ENCODE results near the gene ACADM.
A peak's percentile ranks its signal among the peaks of the same experiment; 100 is the strongest.

The ACADM gene

GRCh38 chr1:75725861-75726361 is 1.4 kb downstream of the ACADM start:
- H3K79me2 ChIP-seq (ENCODE audit: control insufficient read depth, insufficient read depth, low read length) = peaks cover 14% of the 10 kb centered on the region
- no peak overlapping the region for H2BK15ac ChIP-seq (replicated peaks; ENCODE audit: low read depth)
- H3K9ac ChIP-seq (ENCODE audit: low read length) = peak overlapping the region; percentile 14
- H4K8ac ChIP-seq (ENCODE audit: low read depth, low read length) = peak overlapping the region; percentile 86
- no peak overlapping the region for H3K27ac ChIP-seq (ENCODE audit: low read depth, low read length)
- H2BK120ac ChIP-seq (ENCODE audit: low read depth, low read length) = no peak overlapping the region
- DNase-seq = peak; percentile 5
- no peaks in the 10 kb centered on the region for H3K4me1 ChIP-seq (ENCODE audit: control insufficient read depth, low read depth, low read length)
- H3K27me3 ChIP-seq (ENCODE audit: insufficient read depth, low read length, poor library complexity) = no peaks in the 10 kb centered on the region
- H3K4me3 ChIP-seq (ENCODE audit: low read length) = no peak overlapping the region
- peaks cover 7% of the 10 kb centered on the region for H3K79me1 ChIP-seq (ENCODE audit: low read length)
- no peak overlapping the region for H3K23ac ChIP-seq (ENCODE audit: low read length)
- no peak overlapping the region for H3K4me2 ChIP-seq (ENCODE audit: low read length)
- H3K56ac ChIP-seq (ENCODE audit: low read length) = peak overlapping the region; percentile 25
- no peak overlapping the region for H2BK5ac ChIP-seq (ENCODE audit: low read length)
- H3K18ac ChIP-seq (ENCODE audit: low read length) = no peak overlapping the region
- no peaks in the 10 kb centered on the region for H3K36me3 ChIP-seq (ENCODE audit: control insufficient read depth, insufficient read depth, low read length)
- no peak overlapping the region for H4K5ac ChIP-seq (ENCODE audit: low read length)
- no peak overlapping the region for H3K4ac ChIP-seq (ENCODE audit: low read depth, low read length)
- WGBS (ENCODE audit: extremely low coverage, insufficient coverage, low lambda C conversion rate) = no CpG with 5 or more reads among the region's 11 CpGs
- no peak overlapping the region for H2AK5ac ChIP-seq (ENCODE audit: low read length)

- H3K4me3 ChIP-seq (ENCODE audit: low read length) = no peak overlapping the region
- H3K4me1 ChIP-seq (ENCODE audit: control insufficient read depth, low read depth, low read length) = no peaks in the 10 kb centered on the region
- H3K4ac ChIP-seq (ENCODE audit: low read depth, low read length) = no peak overlapping the region
- no peak overlapping the region for H2BK120ac ChIP-seq (ENCODE audit: low read depth, low read length)
- H3K9ac ChIP-seq (ENCODE audit: low read length) = no peak overlapping the region
- H3K27me3 ChIP-seq (ENCODE audit: insufficient read depth, low read length, poor library complexity) = no peaks in the 10 kb centered on the region
- H3K79me1 ChIP-seq (ENCODE audit: low read length) = peaks cover 7% of the 10 kb centered on the region
- WGBS (ENCODE audit: extremely low coverage, insufficient coverage, low lambda C conversion rate) = no CpG with 5 or more reads among the region's 3 CpGs
- H3K56ac ChIP-seq (ENCODE audit: low read length) = no peak overlapping the region
- peaks cover 14% of the 10 kb centered on the region for H3K79me2 ChIP-seq (ENCODE audit: control insufficient read depth, insufficient read depth, low read length)
- H3K23ac ChIP-seq (ENCODE audit: low read length) = no peak overlapping the region
- no peak overlapping the region for H2BK5ac ChIP-seq (ENCODE audit: low read length)
- H4K5ac ChIP-seq (ENCODE audit: low read length) = no peak overlapping the region
- H3K4me2 ChIP-seq (ENCODE audit: low read length) = no peak overlapping the region
- H2BK15ac ChIP-seq (replicated peaks; ENCODE audit: low read depth) = no peak overlapping the region
- H3K27ac ChIP-seq (ENCODE audit: low read depth, low read length) = no peak overlapping the region
- DNase-seq = no peak
- no peak overlapping the region for H3K18ac ChIP-seq (ENCODE audit: low read length)
- no peak overlapping the region for H4K8ac ChIP-seq (ENCODE audit: low read depth, low read length)
- no peak overlapping the region for H2AK5ac ChIP-seq (ENCODE audit: low read length)
- H3K36me3 ChIP-seq (ENCODE audit: control insufficient read depth, insufficient read depth, low read length) = no peaks in the 10 kb centered on the region
Measured at GRCh38 chr1:75727571-75727970, 3.1 kb downstream of the ACADM start.

- Histone ChIP-seq H3K27ac (ENCODE audit: low read depth, low read length) (no peak overlapping the region), H3K18ac (ENCODE audit: low read length) (no peak overlapping the region), H3K23ac (ENCODE audit: low read length) (no peak overlapping the region), H3K4me1 (ENCODE audit: control insufficient read depth, low read depth, low read length) (no peaks in the 10 kb centered on the region), H2BK15ac (replicated peaks; ENCODE audit: low read depth) (no peak overlapping the region), H3K79me2 (ENCODE audit: control insufficient read depth, insufficient read depth, low read length) (peaks cover 14% of the 10 kb centered on the region), H3K4ac (ENCODE audit: low read depth, low read length) (no peak overlapping the region), H3K4me2 (ENCODE audit: low read length) (no peak overlapping the region), H2AK5ac (ENCODE audit: low read length) (no peak overlapping the region), H4K8ac (ENCODE audit: low read depth, low read length) (peak overlapping the region; percentile 28), H3K56ac (ENCODE audit: low read length) (no peak overlapping the region), H3K9ac (ENCODE audit: low read length) (no peak overlapping the region), H3K36me3 (ENCODE audit: control insufficient read depth, insufficient read depth, low read length) (no peaks in the 10 kb centered on the region), H3K79me1 (ENCODE audit: low read length) (peaks cover 7% of the 10 kb centered on the region), H4K5ac (ENCODE audit: low read length) (no peak overlapping the region), H2BK5ac (ENCODE audit: low read length) (no peak overlapping the region), H2BK120ac (ENCODE audit: low read depth, low read length) (no peak overlapping the region), H3K4me3 (ENCODE audit: low read length) (no peak overlapping the region), H3K27me3 (ENCODE audit: insufficient read depth, low read length, poor library complexity) (no peaks in the 10 kb centered on the region)
- DNase-seq = no peak
- WGBS (ENCODE audit: extremely low coverage, insufficient coverage, low lambda C conversion rate) = no CpG with 5 or more reads among the region's 2 CpGs
Measured at GRCh38 chr1:75730432-75730831, 5.9 kb downstream of the ACADM start.

- H3K36me3 ChIP-seq (ENCODE audit: control insufficient read depth, insufficient read depth, low read length) = no peaks in the 10 kb centered on the region
- no peak overlapping the region for H2BK15ac ChIP-seq (replicated peaks; ENCODE audit: low read depth)
- no peak overlapping the region for H2AK5ac ChIP-seq (ENCODE audit: low read length)
- H3K4me2 ChIP-seq (ENCODE audit: low read length) = no peak overlapping the region
- no CpG with 5 or more reads among the region's 4 CpGs for WGBS (ENCODE audit: extremely low coverage, insufficient coverage, low lambda C conversion rate)
- no peak overlapping the region for H4K8ac ChIP-seq (ENCODE audit: low read depth, low read length)
- no peak overlapping the region for H2BK120ac ChIP-seq (ENCODE audit: low read depth, low read length)
- H3K23ac ChIP-seq (ENCODE audit: low read length) = no peak overlapping the region
- no peaks in the 10 kb centered on the region for H3K27me3 ChIP-seq (ENCODE audit: insufficient read depth, low read length, poor library complexity)
- H3K27ac ChIP-seq (ENCODE audit: low read depth, low read length) = no peak overlapping the region
- no peak overlapping the region for H3K56ac ChIP-seq (ENCODE audit: low read length)
- no peak overlapping the region for H3K4me3 ChIP-seq (ENCODE audit: low read length)
- H3K79me2 ChIP-seq (ENCODE audit: control insufficient read depth, insufficient read depth, low read length) = peaks cover 4% of the 10 kb centered on the region
- peaks cover 4% of the 10 kb centered on the region for H3K79me1 ChIP-seq (ENCODE audit: low read length)
- no peak overlapping the region for H4K5ac ChIP-seq (ENCODE audit: low read length)
- H3K18ac ChIP-seq (ENCODE audit: low read length) = no peak overlapping the region
- no peaks in the 10 kb centered on the region for H3K4me1 ChIP-seq (ENCODE audit: control insufficient read depth, low read depth, low read length)
- no peak overlapping the region for H3K4ac ChIP-seq (ENCODE audit: low read depth, low read length)
- H2BK5ac ChIP-seq (ENCODE audit: low read length) = no peak overlapping the region
- H3K9ac ChIP-seq (ENCODE audit: low read length) = no peak overlapping the region
- no peak for DNase-seq
Measured at GRCh38 chr1:75731881-75732280, 7.4 kb downstream of the ACADM start.

- Histone ChIP-seq H2BK120ac (ENCODE audit: low read depth, low read length) (no peak overlapping the region), H3K4me2 (ENCODE audit: low read length) (no peak overlapping the region), H3K9ac (ENCODE audit: low read length) (no peak overlapping the region), H3K27ac (ENCODE audit: low read depth, low read length) (no peak overlapping the region), H2AK5ac (ENCODE audit: low read length) (no peak overlapping the region), H4K8ac (ENCODE audit: low read depth, low read length) (no peak overlapping the region), H3K23ac (ENCODE audit: low read length) (no peak overlapping the region), H3K4ac (ENCODE audit: low read depth, low read length) (no peak overlapping the region), H3K79me2 (ENCODE audit: control insufficient read depth, insufficient read depth, low read length) (peaks cover 2% of the 10 kb centered on the region), H4K5ac (ENCODE audit: low read length) (no peak overlapping the region), H2BK15ac (replicated peaks; ENCODE audit: low read depth) (no peak overlapping the region), H3K79me1 (ENCODE audit: low read length) (peaks cover 2% of the 10 kb centered on the region), H2BK5ac (ENCODE audit: low read length) (no peak overlapping the region), H3K18ac (ENCODE audit: low read length) (no peak overlapping the region), H3K56ac (ENCODE audit: low read length) (no peak overlapping the region), H3K4me1 (ENCODE audit: control insufficient read depth, low read depth, low read length) (no peaks in the 10 kb centered on the region), H3K4me3 (ENCODE audit: low read length) (no peak overlapping the region), H3K36me3 (ENCODE audit: control insufficient read depth, insufficient read depth, low read length) (no peaks in the 10 kb centered on the region), H3K27me3 (ENCODE audit: insufficient read depth, low read length, poor library complexity) (no peaks in the 10 kb centered on the region)
- no CpG with 5 or more reads among the region's 1 CpG for WGBS (ENCODE audit: extremely low coverage, insufficient coverage, low lambda C conversion rate)
- DNase-seq = no peak
Measured at GRCh38 chr1:75732703-75733102, 8.2 kb downstream of the ACADM start.

GRCh38 chr1:75733661-75734060 is 9.2 kb downstream of the ACADM start:
- Histone ChIP-seq H3K23ac (ENCODE audit: low read length) (no peak overlapping the region), H3K27ac (ENCODE audit: low read depth, low read length) (no peak overlapping the region), H3K27me3 (ENCODE audit: insufficient read depth, low read length, poor library complexity) (no peaks in the 10 kb centered on the region), H3K36me3 (ENCODE audit: control insufficient read depth, insufficient read depth, low read length) (no peaks in the 10 kb centered on the region), H3K4me2 (ENCODE audit: low read length) (no peak overlapping the region), H3K18ac (ENCODE audit: low read length) (no peak overlapping the region), H2BK5ac (ENCODE audit: low read length) (no peak overlapping the region), H2AK5ac (ENCODE audit: low read length) (no peak overlapping the region), H3K56ac (ENCODE audit: low read length) (no peak overlapping the region), H2BK15ac (replicated peaks; ENCODE audit: low read depth) (no peak overlapping the region), H4K5ac (ENCODE audit: low read length) (no peak overlapping the region), H3K79me2 (ENCODE audit: control insufficient read depth, insufficient read depth, low read length) (no peaks in the 10 kb centered on the region), H3K9ac (ENCODE audit: low read length) (no peak overlapping the region), H4K8ac (ENCODE audit: low read depth, low read length) (no peak overlapping the region), H3K4me3 (ENCODE audit: low read length) (no peak overlapping the region), H3K4ac (ENCODE audit: low read depth, low read length) (no peak overlapping the region), H3K4me1 (ENCODE audit: control insufficient read depth, low read depth, low read length) (no peaks in the 10 kb centered on the region), H2BK120ac (ENCODE audit: low read depth, low read length) (no peak overlapping the region), H3K79me1 (ENCODE audit: low read length) (no peaks in the 10 kb centered on the region)
- no CpG with 5 or more reads among the region's 5 CpGs for WGBS (ENCODE audit: extremely low coverage, insufficient coverage, low lambda C conversion rate)
- DNase-seq = no peak

Data from mesendoderm (in vitro differentiated cells).